DOHH2 (cell line): ENCODE data around the gene NF1.
"Not testable (repeated sequence)": the region's sequence is repeated elsewhere in the genome, so short reads cannot be mapped to it uniquely, and the experiment has no call there.

Source experiments
- H3F3A ChIP-seq: fragments of 200-600 bp; sonication (generic), shearing (Covaris generic); 2 replicates; pipeline ENCODE4 v1.6.0; 2016; ENCODE audit warnings: antibody characterized with exemption, mild to moderate bottlenecking; ENCODE audit not compliant: control insufficient read depth, insufficient read depth
- H3K27ac ChIP-seq: fragments of 200-600 bp; sonication (generic); 2 replicates; pipeline ENCODE4 v1.5.1; 2014; ENCODE audit warnings: low read depth, mild to moderate bottlenecking, low read length, moderate library complexity
- H3K27me3 ChIP-seq: fragments of 200-600 bp; sonication (generic); 2 replicates; pipeline ENCODE4 v1.6.1; 2014; ENCODE audit warnings: mild to moderate bottlenecking, low read length, mixed read lengths; ENCODE audit not compliant: control insufficient read depth
- H3K36me3 ChIP-seq: fragments of 200-600 bp; sonication (generic); 2 replicates; pipeline ENCODE4 v1.6.1; 2014; ENCODE audit warnings: mild to moderate bottlenecking, low read length, moderate library complexity, mixed read lengths; ENCODE audit not compliant: control insufficient read depth
- H3K4me1 ChIP-seq: fragments of 200-600 bp; sonication (generic); 2 replicates; pipeline ENCODE4 v1.6.1; 2014; ENCODE audit warnings: mild to moderate bottlenecking, low read length, mixed read lengths; ENCODE audit not compliant: control insufficient read depth
- H3K4me2 ChIP-seq: fragments of 200-600 bp; sonication (generic); 2 replicates; pipeline ENCODE4 v1.6.0; 2014; ENCODE audit warnings: mild to moderate bottlenecking, low read length, moderate library complexity
- H3K4me3 ChIP-seq: fragments of 200-600 bp; sonication (generic); 2 replicates; pipeline ENCODE4 v1.5.1; 2014; ENCODE audit warnings: mild to moderate bottlenecking, low read length, mixed read lengths
- H3K79me2 ChIP-seq: fragments of 200-600 bp; sonication (generic); 2 replicates; pipeline ENCODE4 v1.6.1; 2014; ENCODE audit warnings: mild to moderate bottlenecking, low read length, mixed read lengths; ENCODE audit not compliant: control insufficient read depth
- H3K9me2 ChIP-seq: fragments of 200-600 bp; sonication (generic); replicated peaks from 2 replicates; pipeline ENCODE4 v1.6.1; 2014; ENCODE audit warnings: mild to moderate bottlenecking, low read length, mixed read lengths; ENCODE audit not compliant: control insufficient read depth
- H3K9me3 ChIP-seq: fragments of 200-600 bp; sonication (generic); 2 replicates; pipeline ENCODE4 v1.6.1; 2014; ENCODE audit warnings: antibody characterized with exemption, low read length, mixed read lengths; ENCODE audit not compliant: control insufficient read depth, insufficient read depth
- H4K20me1 ChIP-seq: fragments of 200-600 bp; sonication (generic); 2 replicates; pipeline ENCODE4 v1.6.0; 2014; ENCODE audit warnings: low read depth, mild to moderate bottlenecking, antibody characterized with exemption, low read length, moderate library complexity; ENCODE audit not compliant: control insufficient read depth, insufficient read depth
- CTCF ChIP-seq: fragments of 200-600 bp; sonication (generic); IDR thresholded peaks from one replicate; pipeline ENCODE4 v1.5.1; 2014; ENCODE audit warnings: antibody characterized with exemption, mild to moderate bottlenecking, low read depth, low read length; ENCODE audit not compliant: poor library complexity, severe bottlenecking
- EZH2phosphoT487 ChIP-seq: fragments of 200-600 bp; sonication (generic); IDR thresholded peaks from 2 replicates; pipeline ENCODE4 v1.6.1; 2017; ENCODE audit warnings: borderline replicate concordance, mild to moderate bottlenecking, antibody characterized with exemption, low read length, moderate library complexity, mixed read lengths

The NF1 gene

DNA sequence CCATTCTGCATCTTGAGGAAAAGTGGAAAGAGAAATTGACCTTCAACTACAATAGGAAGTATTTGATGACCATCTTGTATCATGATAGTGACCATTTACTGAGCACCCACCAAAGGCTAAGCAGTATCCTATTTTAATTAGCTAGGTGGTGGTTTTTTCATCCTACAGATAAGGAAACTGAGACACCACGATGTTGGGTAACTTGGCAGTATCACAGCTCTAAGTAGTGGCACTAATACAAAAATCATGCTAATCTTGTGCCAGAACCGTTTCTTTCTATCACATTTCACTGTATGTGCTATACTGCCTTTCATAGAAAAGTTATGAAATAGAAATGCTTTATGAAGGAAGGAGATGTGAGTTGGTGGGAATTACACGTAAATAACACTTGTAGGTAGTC, 216.7 kb downstream of the NF1 start:
- Histone ChIP-seq H3K9me3 (no peaks in the 10 kb centered on the region), H3K27ac (peak overlapping the region; percentile 97), H3K79me2 (peaks cover 84% of the 10 kb centered on the region), H3F3A (peaks cover 66% of the 10 kb centered on the region), H4K20me1 (no peaks in the 10 kb centered on the region), H3K4me2 (peak overlapping the region; percentile 88), H3K9me2 (no peaks in the 10 kb centered on the region), H3K4me3 (peak overlapping the region; percentile 76), H3K4me1 (peaks cover 77% of the 10 kb centered on the region), H3K27me3 (no peaks in the 10 kb centered on the region), H3K36me3 (peaks cover 70% of the 10 kb centered on the region)
- TF ChIP-seq CTCF, result no peak
- TF ChIP-seq EZH2phosphoT487, result no peak

DNA sequence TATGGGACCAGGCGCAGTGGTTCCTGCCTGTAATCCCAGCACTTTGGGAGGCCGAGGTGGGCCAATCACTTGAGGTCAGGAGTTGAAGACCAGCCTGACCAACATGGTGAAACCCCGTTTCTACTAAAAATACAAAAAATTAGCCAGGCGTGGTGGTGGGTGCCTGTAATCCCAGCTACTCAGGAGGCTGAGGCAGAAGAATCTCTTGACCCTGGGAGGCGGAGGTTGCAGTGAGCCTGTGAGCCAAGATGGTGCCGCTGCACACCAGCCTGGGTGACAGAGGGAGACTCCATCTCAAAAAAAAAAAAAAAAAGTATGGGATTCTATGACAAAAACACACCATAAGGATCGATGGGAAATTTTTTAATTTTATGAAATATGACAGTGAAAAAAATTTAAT, 217.4 kb downstream of the NF1 start:
- Histone ChIP-seq H3K4me3 (peak overlapping the region; percentile 76), H3K79me2 (peaks cover 84% of the 10 kb centered on the region), H3K4me2 (peak overlapping the region; percentile 88), H3F3A (peaks cover 66% of the 10 kb centered on the region), H3K4me1 (peaks cover 81% of the 10 kb centered on the region), H3K27ac (peak overlapping the region; percentile 97), H3K36me3 (peaks cover 71% of the 10 kb centered on the region)
- H3K27me3 ChIP-seq, H3K9me2 ChIP-seq, H3K9me3 ChIP-seq, H4K20me1 ChIP-seq: not testable (repeated sequence)

DNA sequence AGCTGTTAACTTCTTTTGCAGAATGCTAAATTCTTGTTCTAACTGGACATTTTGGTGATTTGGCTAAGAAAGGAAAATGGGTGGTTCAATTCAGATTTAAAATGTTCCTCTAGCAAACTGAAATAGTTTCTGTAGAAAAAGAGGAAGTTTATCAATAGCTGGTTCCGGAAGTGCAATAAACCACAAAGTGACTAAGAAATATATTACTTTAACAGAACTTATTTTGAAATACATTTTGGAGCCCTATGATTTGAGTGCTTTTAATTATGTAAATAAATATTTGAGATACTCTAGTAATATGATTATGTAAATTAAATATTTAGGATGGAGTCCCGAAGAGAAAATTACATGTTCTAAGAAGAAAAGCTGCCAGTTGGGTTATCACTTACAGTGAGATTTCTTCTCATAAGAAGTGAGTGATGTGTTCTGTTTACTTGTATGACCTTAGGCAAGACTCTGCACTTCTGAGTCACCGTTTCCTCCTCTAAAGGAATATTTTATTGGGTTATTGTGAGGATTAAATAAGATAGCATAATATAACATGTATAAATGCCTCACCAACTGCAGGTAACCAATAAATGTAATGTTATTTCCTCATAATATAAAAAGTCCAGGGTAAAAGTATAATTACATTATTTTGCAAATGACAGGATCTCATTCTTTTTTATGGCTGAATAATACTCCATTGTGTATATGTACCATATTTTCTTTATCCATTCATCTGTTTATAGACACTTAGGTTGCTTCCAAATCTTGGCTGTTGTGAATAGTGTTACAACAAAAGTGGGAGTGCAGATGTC, 219.4 kb downstream of the NF1 start, which contains the start of gene EVI2B:
TSS of gene EVI2B (minus strand) at position 73 of the 800 bp plus-strand sequence. CDS start 8,445 bp downstream, outside the sequence.
- Histone ChIP-seq H3K27me3 (no peaks in the 10 kb centered on the region), H3F3A (peaks cover 76% of the 10 kb centered on the region), H3K9me3 (no peaks in the 10 kb centered on the region), H3K79me2 (peaks cover 84% of the 10 kb centered on the region), H3K4me1 (peaks cover 76% of the 10 kb centered on the region), H3K4me3 (peak within 1 kb of the TSS; percentile 76), H3K9me2 (no peaks in the 10 kb centered on the region), H3K27ac (peak within 1 kb of the TSS; percentile 97), H4K20me1 (no peaks in the 10 kb centered on the region), H3K36me3 (peaks cover 70% of the 10 kb centered on the region), H3K4me2 (peak within 1 kb of the TSS; percentile 88)
- TF ChIP-seq EZH2phosphoT487 (no peak), CTCF (no peak)

DNA sequence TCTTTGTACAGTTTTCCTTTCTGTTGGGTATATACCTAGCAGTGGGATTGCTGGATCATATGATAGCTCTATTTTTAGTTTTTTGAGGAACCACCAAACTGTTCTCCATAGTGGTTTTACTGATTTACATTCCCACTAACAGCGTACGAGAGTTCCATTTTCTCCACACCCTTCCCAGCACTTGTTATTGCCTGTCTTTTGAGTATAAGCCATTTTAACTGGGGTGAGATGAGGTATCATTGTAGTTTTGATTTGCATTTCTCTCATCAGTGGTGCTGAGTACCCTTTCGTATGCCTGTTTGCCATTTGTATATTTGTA, 220.0 kb downstream of the NF1 start:
- H3K4me2 ChIP-seq, result peak overlapping the region; percentile 88
- no peaks in the 10 kb centered on the region for H3K9me2 ChIP-seq
- H3K4me3 ChIP-seq, result peak overlapping the region; percentile 76
- H3K27ac ChIP-seq, result peak overlapping the region; percentile 97
- H3K4me1 ChIP-seq, result peaks cover 74% of the 10 kb centered on the region
- TF ChIP-seq EZH2phosphoT487, result no peak
- H4K20me1 ChIP-seq, result no peaks in the 10 kb centered on the region
- H3K27me3 ChIP-seq, result no peaks in the 10 kb centered on the region
- H3K9me3 ChIP-seq, result no peaks in the 10 kb centered on the region
- H3K36me3 ChIP-seq, result peaks cover 74% of the 10 kb centered on the region
- H3F3A ChIP-seq, result peaks cover 76% of the 10 kb centered on the region
- peaks cover 86% of the 10 kb centered on the region for H3K79me2 ChIP-seq
